ENCODE measurements around the gene MMP15. TPM values are rescaled to one million over a fixed set of nuclear protein-coding genes. Genes with fewer than 3 reads are reported as not detected.

The MMP15 gene
- total and polyA plus RNA-seq, 2 of the 13 experiments (the other 11 are each of a cell fraction or from before 2014, with no cell fraction given), result 35.2 to 44.9 TPM

DNA sequence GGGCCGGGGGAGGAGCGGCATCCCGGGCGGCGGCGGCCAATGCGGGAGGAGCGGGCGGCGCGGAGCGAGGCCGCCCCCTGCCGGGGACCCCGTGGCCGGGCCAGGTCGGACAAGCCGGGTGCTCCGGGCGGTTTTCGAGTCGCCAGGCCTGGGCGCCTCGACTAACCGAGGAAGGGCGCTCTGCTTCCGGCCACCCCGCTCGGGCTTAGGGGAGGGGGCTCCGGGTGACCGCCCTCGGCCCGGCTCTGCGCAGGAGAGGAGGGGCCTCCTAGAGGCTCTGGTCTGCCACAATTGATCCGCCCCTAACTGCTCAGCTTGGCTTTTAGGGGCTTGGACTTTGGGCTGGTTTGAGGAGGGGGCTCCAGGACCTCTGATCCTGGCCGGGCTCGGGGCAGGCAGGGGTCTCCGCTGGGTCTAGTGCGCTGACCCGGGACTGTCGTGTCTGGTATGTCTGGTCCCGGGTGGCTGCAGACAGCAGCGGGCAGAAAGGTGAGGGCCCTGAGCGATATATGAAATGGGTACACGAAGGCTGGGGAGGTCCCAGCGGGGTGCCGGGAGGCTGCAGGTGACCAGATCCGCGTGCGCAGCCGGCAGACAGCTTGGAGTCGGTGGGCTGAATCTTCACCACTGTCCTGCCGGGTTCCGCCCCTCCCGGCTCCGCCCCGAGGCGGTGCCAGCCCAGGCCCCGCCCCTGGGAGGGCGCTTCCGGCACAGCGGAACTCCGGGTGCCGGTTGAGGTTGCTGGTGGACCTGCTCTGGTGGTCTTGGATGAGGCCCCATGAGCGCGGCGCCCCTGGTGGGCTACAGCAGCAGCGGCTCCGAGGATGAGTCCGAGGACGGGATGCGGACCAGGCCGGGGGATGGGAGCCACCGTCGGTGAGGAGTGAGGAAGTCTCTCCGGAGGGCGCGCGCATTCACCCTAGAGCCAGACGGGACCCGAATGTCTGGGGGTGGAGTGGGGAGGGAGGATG is 24.6 kb upstream of the MMP15 start, which contains the start of gene USB1:
Gene USB1, plus strand, starts transcription at position 702 of the 971 bp plus-strand sequence. Its CDS starts 77 bp downstream, at position 779.
- peak within 1 kb of the TSS; percentile 81 for H3K27ac ChIP-seq (ENCODE audit: extremely low read length, insufficient read depth, low read length)
- H4K20me1 ChIP-seq (ENCODE audit: insufficient read depth, low read length), result no peaks in the 10 kb centered on the region
- ChIA-PET POLR2A (interaction anchor here (0.7 to 4.1 kb wide), 18 partner anchors 10 to 297 kb away, joined by 3 to 24 read pairs (median 4); partner anchors contain the start of genes CFAP20, KATNB1 and KIFC3), CTCF (ENCODE audit: low intra/inter-chr PET ratio, low total read pairs) (interaction anchor here (0.9 to 1.3 kb wide), 2 partner anchors 101 to 244 kb away, joined by 5 to 7 read pairs; no protein-coding TSS in a partner anchor)
- peak within 1 kb of the TSS; percentile 81 for H3K9ac ChIP-seq (ENCODE audit: insufficient read depth, low read depth, low read length)
- peak within 1 kb of the TSS; percentile 99 for H3K4me2 ChIP-seq (ENCODE audit: low read depth, low read length)
- no peak within 1 kb of the TSS for H2AFZ ChIP-seq (ENCODE audit: low read length)
- peaks cover 34% of the 10 kb centered on the region for H3K4me1 ChIP-seq (ENCODE audit: insufficient read depth, low read length)
- peak within 1 kb of the TSS; percentile 85 to 98 (median 93) for H3K4me3 ChIP-seq (replicated peaks in 1 of 3; ENCODE audit: insufficient read depth in 1 of 3, low read depth in 2 of 3, low read length in 3 of 3)
- WGBS (ENCODE audit: low lambda C conversion rate), result under 1% methylated on average over 31 of the region's 81 CpGs
- no TSS peak for BruUV-seq (replicated peaks)
- ATAC-seq, result peak; percentile 92
- H3K9me3 ChIP-seq (ENCODE audit: low read length), result peaks cover 1% of the 10 kb centered on the region; the same call in 1 of the 2 replicates
- H3K27me3 ChIP-seq (ENCODE audit: control insufficient read depth in 1 of 2, insufficient read depth in 2 of 2, low read length in 2 of 2), result no peaks in the 10 kb centered on the region; a peak in 1 of 5 replicates
- intact Hi-C loops (cut with micrococcal nuclease; ENCODE audit: unreplicated experiment), result loop anchor here (1.0 to 10.0 kb wide), 4 partner anchors 100 to 266 kb away; partner anchors contain the start of gene KATNB1
- in situ Hi-C loops (cut with HindIII; ENCODE audit: extremely low pct_ligation_motif_present, low pct_unique_long_range_greater_than_20kb), result loop anchor here (5.0 kb wide), 2 partner anchors 104 to 244 kb away; no protein-coding TSS in a partner anchor
- peak; percentile 93 for FAIRE-seq
- H3K36me3 ChIP-seq (replicated peaks in 1 of 2; ENCODE audit: control insufficient read depth in 1 of 2, insufficient read depth in 2 of 2, low read length in 2 of 2), result peaks cover 6 to 33% of the 10 kb centered on the region in 2 experiments; a peak in 3 of 5 replicates
- DNase-seq (ENCODE audit: low spot score), result peak; percentile 88
- peaks cover 7% of the 10 kb centered on the region for H3K79me2 ChIP-seq (ENCODE audit: insufficient read depth, low read length)
- TF ChIP-seq ZMAT3 (CRISPR knock-in tag; conservative IDR thresholded peaks at IDR 0.05) (0 out of 2 replicates have a peak, but pooled peaks have one; percentile 18), FOSL1 (CRISPR knock-in tag; IDR thresholded peaks at IDR 0.05; ENCODE audit: borderline replicate concordance) (0 out of 2 replicates have a peak, but pooled peaks have one; percentile 5), HDAC6 (IDR thresholded peaks at IDR 0.05; ENCODE audit: low read depth, low read length) (no peak), ZSCAN12 (CRISPR knock-in tag; IDR thresholded peaks at IDR 0.05) (0 out of 2 replicates have a peak, but pooled peaks have one; percentile 59), ZNF354B (CRISPR knock-in tag; IDR thresholded peaks at IDR 0.05) (peak; percentile 36; the same call in 1 of the 2 replicates), HHEX (CRISPR knock-in tag; IDR thresholded peaks at IDR 0.05) (no peak), ZFP1 (CRISPR knock-in tag; IDR thresholded peaks at IDR 0.05) (0 out of 2 replicates have a peak, but pooled peaks have one; percentile 41), ZNF274 (CRISPR knock-in tag; IDR thresholded peaks at IDR 0.05) (peak; percentile 59), MED1 (CRISPR knock-in tag; IDR thresholded peaks at IDR 0.05) (peak; percentile 59; the same call in 1 of the 2 replicates)
- TF ChIP-seq, protein P1, sequence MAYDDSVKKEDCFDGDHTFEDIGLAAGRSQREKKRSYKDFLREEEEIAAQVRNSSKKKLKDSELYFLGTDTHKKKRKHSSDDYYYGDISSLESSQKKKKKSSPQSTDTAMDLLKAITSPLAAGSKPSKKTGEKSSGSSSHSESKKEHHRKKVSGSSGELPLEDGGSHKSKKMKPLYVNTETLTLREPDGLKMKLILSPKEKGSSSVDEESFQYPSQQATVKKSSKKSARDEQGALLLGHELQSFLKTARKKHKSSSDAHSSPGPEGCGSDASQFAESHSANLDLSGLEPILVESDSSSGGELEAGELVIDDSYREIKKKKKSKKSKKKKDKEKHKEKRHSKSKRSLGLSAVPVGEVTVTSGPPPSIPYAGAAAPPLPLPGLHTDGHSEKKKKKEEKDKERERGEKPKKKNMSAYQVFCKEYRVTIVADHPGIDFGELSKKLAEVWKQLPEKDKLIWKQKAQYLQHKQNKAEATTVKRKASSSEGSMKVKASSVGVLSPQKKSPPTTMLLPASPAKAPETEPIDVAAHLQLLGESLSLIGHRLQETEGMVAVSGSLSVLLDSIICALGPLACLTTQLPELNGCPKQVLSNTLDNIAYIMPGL (CRISPR knock-in tag; IDR thresholded peaks at IDR 0.05; ENCODE audit: borderline replicate concordance in 1 of 2, low read depth in 1 of 2), result peak; percentile 16 to 93
- TF ChIP-seq, protein P2, sequence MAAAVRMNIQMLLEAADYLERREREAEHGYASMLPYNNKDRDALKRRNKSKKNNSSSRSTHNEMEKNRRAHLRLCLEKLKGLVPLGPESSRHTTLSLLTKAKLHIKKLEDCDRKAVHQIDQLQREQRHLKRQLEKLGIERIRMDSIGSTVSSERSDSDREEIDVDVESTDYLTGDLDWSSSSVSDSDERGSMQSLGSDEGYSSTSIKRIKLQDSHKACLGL (CRISPR knock-in tag; IDR thresholded peaks at IDR 0.05), result peak; percentile 89; the same call in 1 of the 2 replicates
- TF ChIP-seq, protein P3, sequence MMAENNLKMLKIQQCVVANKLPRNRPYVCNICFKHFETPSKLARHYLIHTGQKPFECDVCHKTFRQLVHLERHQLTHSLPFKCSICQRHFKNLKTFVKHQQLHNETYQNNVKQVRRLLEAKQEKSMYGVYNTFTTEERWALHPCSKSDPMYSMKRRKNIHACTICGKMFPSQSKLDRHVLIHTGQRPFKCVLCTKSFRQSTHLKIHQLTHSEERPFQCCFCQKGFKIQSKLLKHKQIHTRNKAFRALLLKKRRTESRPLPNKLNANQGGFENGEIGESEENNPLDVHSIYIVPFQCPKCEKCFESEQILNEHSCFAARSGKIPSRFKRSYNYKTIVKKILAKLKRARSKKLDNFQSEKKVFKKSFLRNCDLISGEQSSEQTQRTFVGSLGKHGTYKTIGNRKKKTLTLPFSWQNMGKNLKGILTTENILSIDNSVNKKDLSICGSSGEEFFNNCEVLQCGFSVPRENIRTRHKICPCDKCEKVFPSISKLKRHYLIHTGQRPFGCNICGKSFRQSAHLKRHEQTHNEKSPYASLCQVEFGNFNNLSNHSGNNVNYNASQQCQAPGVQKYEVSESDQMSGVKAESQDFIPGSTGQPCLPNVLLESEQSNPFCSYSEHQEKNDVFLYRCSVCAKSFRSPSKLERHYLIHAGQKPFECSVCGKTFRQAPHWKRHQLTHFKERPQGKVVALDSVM (CRISPR knock-in tag; IDR thresholded peaks at IDR 0.05), result peak; percentile 88
- TF ChIP-seq, protein P4, sequence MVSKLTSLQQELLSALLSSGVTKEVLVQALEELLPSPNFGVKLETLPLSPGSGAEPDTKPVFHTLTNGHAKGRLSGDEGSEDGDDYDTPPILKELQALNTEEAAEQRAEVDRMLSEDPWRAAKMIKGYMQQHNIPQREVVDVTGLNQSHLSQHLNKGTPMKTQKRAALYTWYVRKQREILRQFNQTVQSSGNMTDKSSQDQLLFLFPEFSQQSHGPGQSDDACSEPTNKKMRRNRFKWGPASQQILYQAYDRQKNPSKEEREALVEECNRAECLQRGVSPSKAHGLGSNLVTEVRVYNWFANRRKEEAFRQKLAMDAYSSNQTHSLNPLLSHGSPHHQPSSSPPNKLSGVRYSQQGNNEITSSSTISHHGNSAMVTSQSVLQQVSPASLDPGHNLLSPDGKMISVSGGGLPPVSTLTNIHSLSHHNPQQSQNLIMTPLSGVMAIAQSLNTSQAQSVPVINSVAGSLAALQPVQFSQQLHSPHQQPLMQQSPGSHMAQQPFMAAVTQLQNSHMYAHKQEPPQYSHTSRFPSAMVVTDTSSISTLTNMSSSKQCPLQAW (CRISPR knock-in tag; IDR thresholded peaks at IDR 0.05), result peak; percentile 83; the same call in 1 of the 2 replicates
- TF ChIP-seq, protein P5, sequence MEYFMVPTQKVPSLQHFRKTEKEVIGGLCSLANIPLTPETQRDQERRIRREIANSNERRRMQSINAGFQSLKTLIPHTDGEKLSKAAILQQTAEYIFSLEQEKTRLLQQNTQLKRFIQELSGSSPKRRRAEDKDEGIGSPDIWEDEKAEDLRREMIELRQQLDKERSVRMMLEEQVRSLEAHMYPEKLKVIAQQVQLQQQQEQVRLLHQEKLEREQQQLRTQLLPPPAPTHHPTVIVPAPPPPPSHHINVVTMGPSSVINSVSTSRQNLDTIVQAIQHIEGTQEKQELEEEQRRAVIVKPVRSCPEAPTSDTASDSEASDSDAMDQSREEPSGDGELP (IDR thresholded peaks at IDR 0.05; ENCODE audit: borderline replicate concordance, low read depth), result 0 out of 2 replicates have a peak, but pooled peaks have one; percentile 5

Data from HepG2 (cell line).